HEK293 (cell line): ENCODE results near the gene MIS12.

Experiments used
- EGR2 ChIP-seq: fragments of 450-650 bp; formaldehyde crosslinking; IDR thresholded peaks from 2 replicates; pipeline ENCODE4 v1.5.1; 2016; ENCODE audit warnings: low read depth, missing biosample characterization, missing genetic modification characterization
- KLF1 ChIP-seq: fragments of 450-650 bp; formaldehyde crosslinking; IDR thresholded peaks from 2 replicates; pipeline ENCODE4 v1.5.1; 2016; ENCODE audit warnings: missing biosample characterization, missing genetic modification characterization
- SCRT1 ChIP-seq: fragments of 450-650 bp; formaldehyde crosslinking; IDR thresholded peaks from 2 replicates; pipeline ENCODE4 v1.5.1; 2016; ENCODE audit warnings: missing biosample characterization, missing genetic modification characterization, borderline replicate concordance
- WT1 ChIP-seq: fragments of 450-650 bp; formaldehyde crosslinking; IDR thresholded peaks from 2 replicates; pipeline ENCODE4 v1.5.1; 2016; ENCODE audit warnings: missing biosample characterization, missing genetic modification characterization
- YY2 ChIP-seq: fragments of 450-650 bp; formaldehyde crosslinking; IDR thresholded peaks from 2 replicates; pipeline ENCODE4 v1.5.1; 2016; ENCODE audit warnings: missing biosample characterization, missing genetic modification characterization
- ZBTB10 ChIP-seq: fragments of 450-650 bp; formaldehyde crosslinking; IDR thresholded peaks from 2 replicates; pipeline ENCODE4 v1.5.1; 2016; ENCODE audit warnings: missing biosample characterization, missing genetic modification characterization
- ZBTB11 ChIP-seq: fragments of 450-650 bp; formaldehyde crosslinking; conservative IDR thresholded peaks from 2 replicates; pipeline ENCODE4 v1.5.1; 2016; ENCODE audit warnings: low read depth, missing biosample characterization, missing genetic modification characterization
- ZEB2 ChIP-seq: fragments of 450-650 bp; formaldehyde crosslinking; IDR thresholded peaks from 2 replicates; pipeline ENCODE4 v1.5.1; 2016; ENCODE audit warnings: missing biosample characterization, missing genetic modification characterization
- ZFHX2 ChIP-seq: fragments of 450-650 bp; formaldehyde crosslinking; conservative IDR thresholded peaks from 2 replicates; pipeline ENCODE4 v1.5.1; 2016; ENCODE audit warnings: missing biosample characterization, missing genetic modification characterization
- ZFP3 ChIP-seq: fragments of 450-650 bp; formaldehyde crosslinking; IDR thresholded peaks from 2 replicates; pipeline ENCODE4 v1.5.1; 2016; ENCODE audit warnings: low read depth, missing biosample characterization, missing genetic modification characterization
- ZFP69B ChIP-seq: fragments of 450-650 bp; formaldehyde crosslinking; IDR thresholded peaks from 2 replicates; pipeline ENCODE4 v1.5.1; 2016; ENCODE audit warnings: missing biosample characterization, missing genetic modification characterization
- ZNF10 ChIP-seq: fragments of 450-650 bp; formaldehyde crosslinking; IDR thresholded peaks from 2 replicates; pipeline ENCODE4 v1.5.1; 2017; ENCODE audit warnings: missing biosample characterization, missing genetic modification characterization
- ZNF169 ChIP-seq: fragments of 450-650 bp; formaldehyde crosslinking; IDR thresholded peaks from 2 replicates; pipeline ENCODE4 v1.5.1; 2016; ENCODE audit warnings: missing biosample characterization, missing genetic modification characterization
- ZNF23 ChIP-seq: fragments of 450-650 bp; formaldehyde crosslinking; IDR thresholded peaks from 2 replicates; pipeline ENCODE4 v1.5.1; 2016; ENCODE audit warnings: missing biosample characterization, missing genetic modification characterization, borderline replicate concordance
- ZNF24 ChIP-seq: fragments of 450-650 bp; formaldehyde crosslinking; IDR thresholded peaks from 2 replicates; pipeline ENCODE4 v1.5.1; 2016; ENCODE audit warnings: missing biosample characterization, missing genetic modification characterization
- ZNF324 ChIP-seq: fragments of 450-650 bp; formaldehyde crosslinking; IDR thresholded peaks from 2 replicates; pipeline ENCODE4 v1.5.1; 2016; ENCODE audit warnings: missing biosample characterization, missing genetic modification characterization
- ZNF354C ChIP-seq: fragments of 450-650 bp; formaldehyde crosslinking; IDR thresholded peaks from 2 replicates; pipeline ENCODE4 v1.5.1; 2016; ENCODE audit warnings: missing biosample characterization, missing genetic modification characterization, low read depth, borderline replicate concordance
- ZNF391 ChIP-seq: fragments of 450-650 bp; formaldehyde crosslinking; IDR thresholded peaks from 2 replicates; pipeline ENCODE4 v1.5.1; 2016; ENCODE audit warnings: low read depth, missing biosample characterization, missing genetic modification characterization, borderline replicate concordance
- ZNF394 ChIP-seq: fragments of 450-650 bp; formaldehyde crosslinking; IDR thresholded peaks from 2 replicates; pipeline ENCODE4 v1.5.1; 2016; ENCODE audit warnings: missing biosample characterization, missing genetic modification characterization, mild to moderate bottlenecking, moderate library complexity, borderline replicate concordance
- ZNF416 ChIP-seq: fragments of 450-650 bp; formaldehyde crosslinking; IDR thresholded peaks from 2 replicates; pipeline ENCODE4 v1.5.1; 2016; ENCODE audit warnings: missing biosample characterization, missing genetic modification characterization
- ZNF610 ChIP-seq: fragments of 450-650 bp; formaldehyde crosslinking; IDR thresholded peaks from 2 replicates; pipeline ENCODE4 v1.5.1; 2016; ENCODE audit warnings: missing biosample characterization, missing genetic modification characterization, borderline replicate concordance
- ZNF624 ChIP-seq: fragments of 450-650 bp; formaldehyde crosslinking; IDR thresholded peaks from 2 replicates; pipeline ENCODE4 v1.5.1; 2017; ENCODE audit warnings: missing biosample characterization, missing genetic modification characterization
- ZNF664 ChIP-seq: fragments of 450-650 bp; formaldehyde crosslinking; IDR thresholded peaks from 2 replicates; pipeline ENCODE4 v1.5.1; 2016; ENCODE audit warnings: missing biosample characterization, missing genetic modification characterization
- ZNF692 ChIP-seq: fragments of 450-650 bp; formaldehyde crosslinking; IDR thresholded peaks from 2 replicates; pipeline ENCODE4 v1.5.1; 2016; ENCODE audit warnings: missing biosample characterization, missing genetic modification characterization
- ZNF76 ChIP-seq: fragments of 450-650 bp; formaldehyde crosslinking; IDR thresholded peaks from 2 replicates; pipeline ENCODE4; 2016; ENCODE audit warnings: low read depth, missing biosample characterization, missing genetic modification characterization, borderline replicate concordance

MIS12 gene

GRCh38 chr17:5485270-5486205 lies 828 bp upstream of the MIS12 start, which contains the start of gene DERL2 (continued):
- TF ChIP-seq ZNF76 (tag by site-specific recombination) (peak; percentile 35; the same call in 1 of the 2 replicates), ZNF692 (tag by site-specific recombination) (peak; percentile 16; the same call in 1 of the 2 replicates), ZNF24 (tag by site-specific recombination) (peak; percentile 68; the same call in 1 of the 2 replicates), ZFP69B (tag by site-specific recombination) (no peak), ZNF664 (no peak), ZNF10 (no peak), ZBTB10 (tag by site-specific recombination) (no peak), ZNF394 (tag by site-specific recombination) (peak; percentile 42; the same call in 1 of the 2 replicates), EGR2 (peak; percentile 46; the same call in 1 of the 2 replicates), ZNF354C (no peak), ZNF624 (tag by site-specific recombination) (no peak), ZNF391 (tag by site-specific recombination) (no peak), ZNF23 (tag by site-specific recombination) (no peak), ZFHX2 (peak; percentile 69), ZNF416 (no peak), ZNF610 (no peak), KLF1 (tag by site-specific recombination) (peak; percentile 79), ZBTB11 (peak; percentile 58), WT1 (peak; percentile 67), SCRT1 (no peak), ZNF324 (tag by site-specific recombination) (0 out of 2 replicates have a peak, but pooled peaks have one; percentile 46), ZFP3 (tag by site-specific recombination) (no peak), YY2 (peak; percentile 64), ZEB2 (0 out of 2 replicates have a peak, but pooled peaks have one; percentile 13), ZNF169 (tag by site-specific recombination) (no peak)
